WTC11 (cell line): ENCODE results near the gene IL27RA. TPM values are rescaled to one million over a fixed set of nuclear protein-coding genes. Genes with fewer than 3 reads are reported as not detected.

ENCODE experiments used
- ATAC-seq: fragments of 200-7000 bp; cut with Tn5 transposase; 2 replicates; pipeline ENCODE4 v1.10.0; 2021; ENCODE audit warnings: mild to moderate bottlenecking, moderate library complexity
- CTCF ChIA-PET: fragments of 300-600 bp; sonication (Branson Sonifier 250); formaldehyde crosslinking; loops from one replicate; lab custom pipeline; 2021; ENCODE audit warnings: antibody characterized with exemption; lab: Charles Lee
- POLR2A ChIA-PET: fragments of 350-600 bp; sonication (Branson Sonifier 250); formaldehyde crosslinking; loops from one replicate; lab custom pipeline; 2021; ENCODE audit warnings: antibody characterized with exemption; lab: Charles Lee
- DNase-seq: peaks from one replicate; pipeline ENCODE4 v3.0.0; 2021; ENCODE audit warnings: low spot score
- H3K27ac Mint-ChIP-seq: 2 replicates; pipeline ENCODE4 v1.8.0; 2021; ENCODE audit warnings: mixed read lengths
- H3K27me3 Mint-ChIP-seq: 2 replicates; pipeline ENCODE4 v1.8.0; 2021; ENCODE audit warnings: low read depth, mild to moderate bottlenecking, moderate library complexity, mixed read lengths
- H3K36me3 Mint-ChIP-seq: 2 replicates; pipeline ENCODE4 v1.8.0; 2021; ENCODE audit warnings: mixed read lengths
- H3K4me1 Mint-ChIP-seq: 2 replicates; pipeline ENCODE4 v1.8.0; 2022; ENCODE audit warnings: mixed read lengths
- H3K4me3 Mint-ChIP-seq: 2 replicates; pipeline ENCODE4 v1.8.0; 2021; ENCODE audit warnings: mild to moderate bottlenecking, moderate library complexity, mixed read lengths
- H3K9me3 Mint-ChIP-seq: 2 replicates; pipeline ENCODE4 v1.8.0; 2021; ENCODE audit warnings: mixed read lengths
- ARID4B ChIP-seq: sonication (generic); formaldehyde crosslinking; IDR thresholded peaks from 2 replicates; pipeline ENCODE4 v1.8.0; 2023; ENCODE audit warnings: missing genetic modification reagents, mild to moderate bottlenecking, borderline replicate concordance
- ATF6 ChIP-seq: sonication (generic); formaldehyde crosslinking; IDR thresholded peaks from 2 replicates; pipeline ENCODE4 v1.8.1; 2023; ENCODE audit warnings: mild to moderate bottlenecking, missing genetic modification reagents
- CREM ChIP-seq: sonication (generic); formaldehyde crosslinking; IDR thresholded peaks from 2 replicates; pipeline ENCODE4 v1.8.1; 2022; ENCODE audit warnings: mild to moderate bottlenecking, missing genetic modification reagents, moderate library complexity
- CTCF ChIP-seq: fragments of 200-600 bp; IDR thresholded peaks from 2 replicates; pipeline ENCODE4 v1.8.0; 2022; ENCODE audit warnings: antibody characterized with exemption
- ELF4 ChIP-seq: sonication (generic); formaldehyde crosslinking; IDR thresholded peaks from 2 replicates; pipeline ENCODE4 v1.8.1; 2022; ENCODE audit warnings: low read depth, mild to moderate bottlenecking, moderate library complexity, missing genetic modification reagents
- FOXP1 ChIP-seq: sonication (generic); formaldehyde crosslinking; IDR thresholded peaks from 2 replicates; pipeline ENCODE4 v1.8.0; 2022; ENCODE audit warnings: missing genetic modification reagents, mild to moderate bottlenecking, moderate library complexity, borderline replicate concordance
- GTF2I ChIP-seq: fragments of 250-450 bp; sonication (Bioruptor Pico); conservative IDR thresholded peaks from 2 replicates; pipeline ENCODE4 v1.4.0; 2021; ENCODE audit warnings: mild to moderate bottlenecking
- JUN ChIP-seq: sonication (generic); formaldehyde crosslinking; IDR thresholded peaks from 2 replicates; pipeline ENCODE4 v1.8.0; 2023; ENCODE audit warnings: mild to moderate bottlenecking, missing genetic modification reagents
- MYBL2 ChIP-seq: sonication (generic); formaldehyde crosslinking; IDR thresholded peaks from 2 replicates; pipeline ENCODE4 v1.8.1; 2023; ENCODE audit warnings: mild to moderate bottlenecking, moderate library complexity, missing genetic modification reagents
- NFATC4 ChIP-seq: fragments of 250-450 bp; sonication (Bioruptor Pico); IDR thresholded peaks from 2 replicates; pipeline ENCODE4 v1.9.0; 2021; ENCODE audit warnings: mild to moderate bottlenecking
- NFE2L1 ChIP-seq: sonication (generic); formaldehyde crosslinking; IDR thresholded peaks from 2 replicates; pipeline ENCODE4 v1.8.1; 2023; ENCODE audit warnings: missing genetic modification reagents
- NR1H2 ChIP-seq: sonication (generic); formaldehyde crosslinking; IDR thresholded peaks from 2 replicates; pipeline ENCODE4 v1.9.0; 2021; ENCODE audit warnings: mild to moderate bottlenecking, moderate library complexity, missing genetic modification reagents
- NR2C2 ChIP-seq: sonication (generic); formaldehyde crosslinking; IDR thresholded peaks from 2 replicates; pipeline ENCODE4 v1.8.0; 2022; ENCODE audit warnings: mild to moderate bottlenecking, missing genetic modification reagents
- TCF7 ChIP-seq: sonication (generic); formaldehyde crosslinking; IDR thresholded peaks from 2 replicates; pipeline ENCODE4 v1.8.0; 2022; ENCODE audit warnings: mild to moderate bottlenecking, low read depth, missing genetic modification reagents, moderate library complexity
- TEAD4 ChIP-seq: sonication (generic); formaldehyde crosslinking; IDR thresholded peaks from 2 replicates; pipeline ENCODE4 v1.8.0; 2022; ENCODE audit warnings: mild to moderate bottlenecking, missing genetic modification reagents
- ZMAT4 ChIP-seq: fragments of 250-450 bp; sonication (Bioruptor Pico); IDR thresholded peaks from 2 replicates; pipeline ENCODE4 v1.9.0; 2021; ENCODE audit warnings: mild to moderate bottlenecking
- ZNF281 ChIP-seq: sonication (generic); formaldehyde crosslinking; IDR thresholded peaks from 2 replicates; pipeline ENCODE4 v1.8.0; 2023; ENCODE audit warnings: mild to moderate bottlenecking, missing genetic modification reagents
- ZNF512 ChIP-seq: sonication (generic); formaldehyde crosslinking; IDR thresholded peaks from 2 replicates; pipeline ENCODE4 v1.8.1; 2022; ENCODE audit warnings: missing genetic modification reagents, borderline replicate concordance
- total RNA-seq: library from RNA; stranded (reverse); gene quantifications from 3 replicates; pipeline ENCODE4 v1.2.3, GENCODE V29; 2021

The IL27RA gene
- total RNA-seq, 1 experiment from 2014 or later: 12.2 TPM

- no peak for TF ChIP-seq ATF6 (CRISPR knock-in tag)
- no peak for TF ChIP-seq ARID4B (CRISPR knock-in tag)
- TF ChIP-seq NFE2L1 (CRISPR knock-in tag): no peak
- TF ChIP-seq TCF7 (CRISPR knock-in tag): no peak
These were observed 26.9 kb downstream of the IL27RA start (continued) for GRCh38 chr19:14058182-14059092.

GRCh38 chr19:14059093-14059480 is 27.5 kb downstream of the IL27RA start:
- Mint-ChIP-seq H3K27me3 (peaks cover 32% of the 10 kb centered on the region), H3K4me3 (peak overlapping the region; percentile 86), H3K4me1 (peaks cover 16% of the 10 kb centered on the region), H3K27ac (no peak overlapping the region), H3K36me3 (no peaks in the 10 kb centered on the region), H3K9me3 (no peaks in the 10 kb centered on the region)
- DNase-seq (peak; percentile 78), ATAC-seq (peak; percentile 50)
- POLR2A ChIA-PET: interaction anchor here (0.6 kb wide), 2 partner anchors 51 to 951 kb away, joined by 4 to 6 read pairs; no protein-coding TSS in a partner anchor
- TF ChIP-seq NR1H2 (CRISPR knock-in tag) (no peak), CTCF (peak; percentile 87), MYBL2 (CRISPR knock-in tag) (no peak), GTF2I (CRISPR knock-in tag) (0 out of 2 replicates have a peak, but pooled peaks have one; percentile 47), JUN (CRISPR knock-in tag) (no peak), FOXP1 (CRISPR knock-in tag) (0 out of 2 replicates have a peak, but pooled peaks have one; percentile 22), NR2C2 (CRISPR knock-in tag) (no peak), CREM (no peak)
- CTCF ChIA-PET: interaction anchor here (0.6 to 7.8 kb wide), 58 partner anchors 12 to 902 kb away, joined by 3 to 187 read pairs (median 4); partner anchors contain the start of genes ASF1B, C19orf67, CC2D1A and DCAF15

GRCh38 chr19:14059652-14060155 is 28.1 kb downstream of the IL27RA start:
- no peak overlapping the region for H3K27ac Mint-ChIP-seq
- TF ChIP-seq TEAD4 (no peak), TCF7 (CRISPR knock-in tag) (no peak), ZNF281 (CRISPR knock-in tag) (no peak), ZMAT4 (CRISPR knock-in tag) (no peak), ELF4 (CRISPR knock-in tag) (no peak), NR1H2 (CRISPR knock-in tag) (no peak), NFATC4 (CRISPR knock-in tag) (no peak), ZNF512 (no peak)

More at GRCh38 chr19:14059652-14060155, 28.1 kb downstream of the IL27RA start:
- POLR2A ChIA-PET: no interaction called here
- Mint-ChIP-seq H3K36me3 (no peaks in the 10 kb centered on the region), H3K9me3 (no peaks in the 10 kb centered on the region), H3K27me3 (peaks cover 32% of the 10 kb centered on the region), H3K4me3 (no peak overlapping the region), H3K4me1 (peaks cover 16% of the 10 kb centered on the region)
- ATAC-seq (no peak), DNase-seq (no peak)
- CTCF ChIA-PET: interaction anchor here (0.8 to 7.8 kb wide), 26 partner anchors 12 to 347 kb away, joined by 3 to 187 read pairs (median 6); partner anchors contain the start of genes ASF1B, CC2D1A, DCAF15 and IL27RA
